EH (cell line): ENCODE results near the gene PDGFA.
A peak's percentile ranks its signal among the peaks of the same experiment; 100 is the strongest.

Experiments
- DNase-seq: peaks from one replicate; pipeline ENCODE4 v3.0.0-alpha.2; 2015; ENCODE audit warnings: low read depth

Gene PDGFA

DNA sequence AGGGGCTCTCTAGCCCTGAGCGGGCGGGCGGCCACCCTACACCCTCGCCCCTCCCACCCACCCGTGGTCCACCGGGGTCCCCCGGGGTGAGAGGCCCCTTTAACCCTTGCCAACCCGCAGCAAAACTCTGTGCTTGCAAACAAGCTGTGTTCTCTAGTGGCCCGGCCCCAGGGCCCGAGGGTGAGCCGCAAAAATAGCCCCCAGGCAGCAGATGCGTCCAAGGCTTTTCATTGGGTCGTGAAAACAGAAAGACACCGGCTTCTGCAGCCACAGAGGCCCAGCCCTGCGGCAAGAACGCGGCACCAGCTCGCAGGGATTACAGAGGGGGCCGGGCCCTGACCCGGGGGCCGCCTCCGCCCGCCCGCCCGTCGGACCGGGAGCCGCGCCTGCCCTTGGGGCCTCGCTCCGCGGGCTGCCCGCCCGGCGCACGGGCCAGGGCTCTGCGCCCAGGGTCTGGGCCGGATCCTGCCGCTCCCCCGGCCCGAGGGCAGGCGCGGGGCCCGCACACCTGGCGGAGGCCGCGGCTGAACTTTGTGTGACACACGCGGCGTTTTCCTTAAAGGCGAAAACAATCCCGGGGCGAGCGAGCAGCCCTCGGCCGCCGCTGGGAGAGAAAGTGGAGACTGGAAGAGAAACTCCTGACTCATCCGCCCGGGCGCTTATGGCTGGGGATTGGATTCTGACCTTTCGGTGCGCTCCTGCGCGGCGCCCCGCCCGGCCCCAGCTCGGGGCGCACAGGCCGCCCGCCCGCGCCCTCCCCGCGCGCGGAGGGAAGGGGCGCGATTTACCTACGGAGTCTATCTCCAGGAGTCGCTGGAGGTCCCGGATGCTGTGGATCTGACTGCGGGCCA lies 2.8 kb downstream of the PDGFA start:
- peak; percentile 81 for DNase-seq

DNA sequence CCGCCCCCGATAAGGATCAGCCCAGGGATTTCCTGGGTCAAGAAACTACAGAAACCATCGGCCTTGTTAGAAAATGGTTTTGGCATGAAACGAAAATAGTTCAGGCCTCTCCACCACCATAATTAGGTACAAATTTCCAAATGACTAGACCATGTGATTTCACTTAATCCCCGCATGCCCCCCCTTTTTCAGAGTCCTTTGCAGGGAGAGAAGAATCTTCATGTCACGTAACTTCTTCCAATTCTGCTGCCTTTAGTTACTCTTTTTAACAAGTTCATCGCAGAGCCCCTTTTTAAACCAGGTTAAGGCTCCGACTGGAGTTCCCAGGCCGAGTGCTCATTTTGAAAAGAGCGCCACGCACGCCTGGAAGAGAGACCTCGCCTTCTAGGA lies 3.4 kb downstream of the PDGFA start:
- peak; percentile 85 for DNase-seq

DNA sequence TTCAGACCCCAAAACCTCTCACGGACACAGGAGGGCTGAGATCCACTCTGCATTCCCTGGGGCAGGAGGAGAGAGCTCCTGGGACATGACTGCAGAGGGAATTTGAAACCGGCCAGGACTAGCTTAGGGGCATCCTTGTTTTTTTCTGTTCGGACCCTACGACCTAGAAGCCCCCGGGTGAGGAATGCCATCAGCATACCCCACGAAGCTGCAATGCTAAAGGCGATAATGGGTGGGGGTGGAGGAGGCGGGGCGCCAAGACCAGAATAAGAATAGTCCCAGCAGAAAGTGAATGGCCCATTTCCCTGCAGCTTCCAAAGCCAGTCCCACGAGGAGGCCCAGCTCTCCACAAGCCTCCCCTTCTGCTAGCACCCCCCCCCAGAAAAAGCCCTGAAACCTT lies 4.0 kb downstream of the PDGFA start:
- DNase-seq: no peak

DNA sequence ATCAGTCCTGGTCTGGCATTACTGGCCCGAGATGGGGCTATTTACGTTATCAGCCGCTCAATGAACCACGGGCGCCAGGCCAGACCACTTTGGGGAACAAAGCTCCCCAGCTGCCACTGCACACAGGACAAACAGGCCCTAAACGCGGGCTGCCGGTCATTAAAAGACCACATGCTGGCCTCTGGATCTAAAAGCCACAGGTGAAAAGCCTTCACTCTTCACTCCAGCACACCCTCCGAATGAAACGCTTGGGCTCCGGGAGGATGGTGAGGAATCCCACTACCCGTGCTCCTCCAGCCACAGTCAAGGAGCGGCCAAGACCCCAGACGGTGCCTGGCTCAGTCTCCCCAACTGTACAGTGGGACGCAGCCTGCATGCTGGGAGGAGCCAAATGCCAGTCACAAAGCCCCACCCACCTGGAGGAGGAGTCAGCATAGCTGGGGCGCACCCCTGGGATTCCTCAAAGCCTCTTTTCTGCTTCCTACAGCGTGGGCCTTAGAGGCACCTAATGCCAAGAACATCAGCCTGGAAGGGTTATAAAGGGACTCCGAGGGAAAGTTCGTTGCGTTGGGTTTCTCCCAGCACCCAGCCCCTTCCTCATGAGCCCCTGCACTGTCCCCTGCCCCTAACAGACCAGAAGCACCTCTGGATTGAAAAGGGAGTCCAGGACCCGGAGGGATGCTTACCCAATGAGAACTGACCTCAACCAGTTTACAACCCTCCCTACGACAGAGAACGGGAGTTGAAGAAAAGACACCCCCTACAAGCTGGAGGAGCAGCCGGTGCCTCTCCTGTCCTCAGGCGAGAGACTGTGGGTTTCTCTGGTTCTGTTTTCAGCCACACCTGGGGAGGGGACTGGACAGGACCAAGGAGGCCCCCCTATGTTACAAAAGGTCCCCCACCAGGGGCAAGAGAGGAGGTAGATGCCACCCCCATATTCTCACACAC lies 4.7 kb downstream of the PDGFA start:
- DNase-seq: peak; percentile 38

DNA sequence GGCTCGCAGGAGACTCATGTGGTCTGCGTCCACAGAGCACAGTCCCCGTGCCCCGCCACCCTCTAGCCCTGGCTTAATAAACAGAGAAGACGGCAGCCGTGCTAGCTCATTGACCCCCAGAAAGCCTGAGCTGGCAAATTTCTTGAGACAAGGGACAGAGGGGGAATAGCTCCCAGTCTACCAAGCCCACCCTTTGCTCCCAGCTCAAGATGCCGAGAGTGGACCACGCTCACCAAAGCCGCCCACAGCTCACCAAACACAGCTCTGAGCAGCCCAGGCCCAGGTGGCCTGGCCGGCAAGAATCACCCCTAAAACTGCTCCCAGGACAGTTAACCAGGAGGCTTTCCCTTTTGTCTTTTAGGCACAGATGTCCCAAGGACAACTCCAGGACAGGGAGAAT lies 5.4 kb downstream of the PDGFA start:
- no peak for DNase-seq

DNA sequence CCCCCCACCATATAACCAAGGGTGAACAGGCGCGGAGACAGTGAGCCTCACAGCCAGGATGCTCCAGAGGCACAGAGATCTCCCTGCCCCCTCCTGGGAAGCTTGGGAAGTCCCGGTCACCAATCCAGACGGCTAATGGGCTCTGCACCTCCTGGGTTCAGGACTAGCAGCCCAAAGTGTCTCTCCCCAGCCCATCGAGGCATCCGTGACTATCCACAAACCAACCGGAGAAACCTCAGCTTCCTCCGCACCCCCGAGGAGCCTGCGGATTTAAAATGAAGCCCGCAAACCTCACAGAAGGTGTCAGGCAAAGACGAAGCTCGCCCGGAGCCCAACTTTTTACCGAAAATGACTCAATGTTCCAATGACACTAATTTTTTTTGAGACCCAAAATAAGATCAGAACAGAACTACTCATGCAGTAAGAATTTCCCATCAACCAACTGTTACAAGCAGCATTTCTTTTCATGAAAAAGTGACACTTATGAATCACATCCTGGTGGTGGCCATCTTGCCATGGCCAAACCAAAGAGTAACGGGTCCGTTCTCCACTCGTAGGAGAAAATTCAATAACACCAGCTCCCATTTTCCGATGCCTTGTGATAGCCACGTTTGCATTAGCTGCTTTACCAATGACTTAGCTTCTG lies 6.0 kb downstream of the PDGFA start:
- DNase-seq: peak; percentile 93

DNA sequence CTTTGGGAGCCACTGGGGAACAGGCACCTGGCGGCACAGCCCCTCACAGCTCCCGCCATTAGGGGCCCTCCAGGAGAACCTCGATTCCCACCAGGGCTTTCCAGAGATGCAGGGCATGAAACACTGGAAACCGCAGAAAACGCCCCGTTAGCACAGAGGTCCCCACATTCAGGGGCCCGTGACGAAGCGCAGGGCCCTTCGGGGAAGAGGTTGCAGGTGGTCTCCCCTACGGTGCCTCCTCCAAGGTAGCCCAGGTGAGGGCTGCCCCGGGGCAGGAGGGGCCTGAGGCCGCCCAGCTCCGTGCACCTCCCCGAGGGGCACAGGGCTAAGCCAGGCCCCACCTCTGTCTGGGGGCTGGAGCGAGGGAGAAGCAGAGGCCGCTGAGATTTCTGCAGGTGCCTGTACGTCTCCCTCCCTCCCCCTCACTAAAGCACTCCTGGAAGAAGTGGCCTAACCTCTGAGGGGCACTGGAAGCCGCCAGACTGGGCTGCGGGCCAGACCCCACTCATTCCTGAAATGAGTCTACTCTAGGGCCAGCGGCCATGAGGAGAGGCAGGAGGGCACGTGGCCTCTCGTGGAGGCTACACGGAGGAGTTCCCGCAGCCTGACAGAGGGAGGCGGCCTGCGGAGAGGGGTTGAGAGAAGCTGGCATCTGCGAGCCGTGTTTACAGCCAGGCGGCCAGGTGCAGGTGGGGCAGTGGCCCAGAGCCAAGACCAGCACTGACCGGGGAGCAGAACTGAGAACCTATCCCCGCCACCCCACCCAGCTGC lies 6.9 kb downstream of the PDGFA start:
- no peak for DNase-seq

DNA sequence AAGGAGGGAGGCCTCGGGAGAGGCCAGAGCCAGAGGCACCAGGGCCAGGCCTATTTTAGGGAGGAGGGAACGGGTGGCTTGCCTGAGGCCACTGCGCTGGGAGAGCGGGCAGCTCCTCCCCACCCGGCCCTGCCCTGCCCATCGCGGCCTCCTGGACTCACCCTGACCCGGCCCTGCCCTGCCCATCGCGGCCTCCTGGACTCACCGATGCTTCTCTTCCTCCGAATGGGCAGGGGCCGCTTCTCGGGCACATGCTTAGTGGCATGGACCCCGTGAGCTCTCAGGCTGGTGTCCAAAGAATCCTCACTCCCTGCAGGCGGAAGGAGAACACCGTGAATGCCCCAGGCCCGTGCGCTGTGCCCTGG lies 7.5 kb downstream of the PDGFA start:
- no peak for DNase-seq

DNA sequence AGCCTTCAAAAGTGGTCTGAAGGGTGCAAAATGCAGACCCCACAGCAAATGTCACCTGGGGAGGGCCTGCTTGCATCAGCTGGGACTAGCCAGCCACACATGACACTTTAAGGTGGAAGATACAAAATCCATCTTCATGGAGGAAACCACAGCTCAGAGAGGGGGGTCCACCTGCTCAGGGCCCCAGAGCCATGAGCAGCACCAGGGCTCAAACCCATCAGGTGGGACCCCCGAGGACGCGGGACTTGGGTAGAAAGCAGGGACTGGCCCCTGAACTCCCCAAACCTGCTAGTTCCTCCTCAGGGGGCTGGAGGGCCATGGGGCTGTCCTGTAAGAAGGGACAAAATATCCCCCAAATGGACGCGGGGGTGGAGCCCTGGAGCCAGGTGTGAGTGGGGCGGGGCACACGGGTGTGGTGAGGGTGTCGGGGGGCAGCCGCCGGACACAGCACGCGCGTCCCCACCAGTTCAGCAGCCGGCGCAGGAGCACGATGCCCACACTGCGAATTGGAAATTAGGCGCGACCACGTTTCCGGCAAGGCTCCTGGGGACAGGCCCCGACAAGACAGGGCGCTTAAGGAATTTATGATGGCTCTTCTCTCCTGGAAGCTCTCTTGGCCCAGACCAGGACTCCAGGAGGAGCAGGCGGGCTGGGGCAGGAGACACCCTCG lies 8.0 kb downstream of the PDGFA start:
- DNase-seq: no peak

DNA sequence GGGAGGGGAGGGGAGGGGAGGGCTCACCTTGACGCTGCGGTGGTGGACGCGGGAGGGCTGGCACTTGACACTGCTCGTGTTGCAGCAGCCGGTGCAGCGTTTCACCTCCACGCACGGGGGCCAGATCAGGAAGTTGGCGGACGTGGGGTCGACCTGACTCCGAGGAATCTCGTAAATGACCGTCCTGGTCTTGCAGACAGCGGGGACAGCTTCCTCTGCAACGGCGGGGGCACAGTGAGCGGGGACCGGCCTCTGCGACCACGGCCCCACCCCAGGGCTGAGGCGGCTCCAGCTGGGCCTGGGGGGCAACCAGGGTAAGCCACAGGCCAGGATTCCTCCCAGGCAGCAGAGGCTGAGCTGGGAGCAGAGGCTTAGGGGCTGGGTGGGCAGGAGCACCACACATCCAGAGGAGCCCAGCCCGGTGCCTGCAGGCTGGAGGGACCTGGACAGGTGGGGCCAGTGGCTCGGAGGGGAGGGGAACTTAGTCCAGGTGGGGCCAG lies 8.8 kb downstream of the PDGFA start:
- no peak for DNase-seq

DNA sequence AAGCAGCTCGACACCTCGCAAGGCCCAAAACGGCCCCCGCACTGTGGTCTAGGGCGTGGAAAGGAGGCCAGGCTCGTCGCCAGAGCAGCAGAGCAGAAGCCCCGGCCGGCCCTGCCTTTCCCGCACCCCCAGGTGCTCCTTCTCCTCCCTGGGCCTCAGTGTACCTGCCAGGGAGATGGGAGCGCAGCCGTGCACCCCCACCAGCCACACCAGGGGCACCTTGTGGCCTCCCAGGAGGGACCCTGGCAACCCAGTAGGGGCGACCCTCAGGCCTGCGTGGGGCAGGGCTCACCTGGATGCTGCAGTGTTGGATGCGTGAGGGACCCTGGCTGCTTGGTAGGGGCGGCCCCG lies 9.5 kb downstream of the PDGFA start:
- no peak for DNase-seq

DNA sequence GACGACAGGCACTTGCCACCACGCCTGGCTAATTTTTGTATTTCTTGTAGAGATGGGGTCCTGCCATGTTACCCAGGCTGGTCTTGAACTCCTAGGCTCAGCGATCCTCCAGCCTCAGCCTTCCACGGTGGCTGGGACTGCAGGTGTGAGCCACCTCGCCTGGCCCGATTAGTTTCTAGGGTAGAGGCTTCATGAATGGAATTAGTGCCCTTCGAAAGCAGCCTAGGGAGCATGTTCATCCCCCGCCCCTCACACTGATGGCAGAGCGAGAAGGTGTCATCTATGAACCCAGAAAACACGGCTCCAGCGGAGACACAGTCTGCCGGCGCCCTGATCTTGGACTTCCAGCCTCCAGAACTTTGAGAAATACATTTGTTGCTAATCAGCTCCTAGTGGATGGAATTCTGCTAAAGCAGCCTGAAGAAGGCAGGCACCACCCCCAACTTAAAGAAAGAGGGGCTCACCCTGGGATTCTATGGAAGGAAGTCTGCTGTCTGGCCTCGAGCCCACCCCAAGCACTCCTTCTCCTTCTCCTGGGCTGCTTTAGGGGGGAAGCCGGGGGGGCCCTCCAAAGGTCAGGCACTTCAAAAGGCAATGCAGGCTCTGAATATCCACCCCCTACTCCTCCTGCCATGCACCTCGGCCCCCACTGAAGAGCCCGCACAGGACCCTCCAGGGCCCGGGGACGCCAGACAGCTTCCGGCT lies 10.1 kb downstream of the PDGFA start:
- DNase-seq: no peak

DNA sequence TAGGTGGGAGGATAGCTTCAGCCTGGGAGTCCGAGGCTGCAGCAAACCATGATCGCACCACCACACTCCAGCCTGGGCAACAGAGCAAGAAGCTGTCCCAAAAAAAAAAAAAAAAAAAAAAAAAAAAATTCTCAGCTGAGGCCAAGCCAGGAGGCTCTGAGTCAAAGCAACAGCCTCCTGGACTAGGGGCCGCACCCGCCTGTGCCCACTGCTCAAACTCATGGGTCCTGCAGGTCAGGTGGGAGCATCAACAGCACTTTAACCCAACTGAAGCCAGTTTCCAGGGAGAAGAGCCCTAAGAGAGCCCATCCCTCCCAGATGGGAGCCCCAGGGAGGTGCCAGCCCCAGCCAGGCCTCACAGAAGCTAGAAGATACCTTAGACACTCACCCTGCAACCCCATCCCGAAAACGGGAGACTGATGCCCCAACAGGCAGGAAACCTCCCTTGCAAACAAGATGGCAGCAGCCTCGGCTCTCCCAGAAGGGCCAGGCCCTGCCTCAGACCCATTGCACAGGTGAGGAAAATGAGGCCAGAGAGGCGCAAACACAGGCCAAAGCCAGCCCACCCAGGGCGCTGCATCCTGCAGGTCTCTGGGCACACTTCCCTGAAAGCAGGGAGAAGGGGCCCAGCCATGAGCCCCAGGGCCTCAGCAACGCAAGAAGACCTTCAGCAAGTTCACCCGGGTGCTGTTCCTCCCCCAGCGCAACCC lies 11.0 kb downstream of the PDGFA start:
- DNase-seq: no peak

DNA sequence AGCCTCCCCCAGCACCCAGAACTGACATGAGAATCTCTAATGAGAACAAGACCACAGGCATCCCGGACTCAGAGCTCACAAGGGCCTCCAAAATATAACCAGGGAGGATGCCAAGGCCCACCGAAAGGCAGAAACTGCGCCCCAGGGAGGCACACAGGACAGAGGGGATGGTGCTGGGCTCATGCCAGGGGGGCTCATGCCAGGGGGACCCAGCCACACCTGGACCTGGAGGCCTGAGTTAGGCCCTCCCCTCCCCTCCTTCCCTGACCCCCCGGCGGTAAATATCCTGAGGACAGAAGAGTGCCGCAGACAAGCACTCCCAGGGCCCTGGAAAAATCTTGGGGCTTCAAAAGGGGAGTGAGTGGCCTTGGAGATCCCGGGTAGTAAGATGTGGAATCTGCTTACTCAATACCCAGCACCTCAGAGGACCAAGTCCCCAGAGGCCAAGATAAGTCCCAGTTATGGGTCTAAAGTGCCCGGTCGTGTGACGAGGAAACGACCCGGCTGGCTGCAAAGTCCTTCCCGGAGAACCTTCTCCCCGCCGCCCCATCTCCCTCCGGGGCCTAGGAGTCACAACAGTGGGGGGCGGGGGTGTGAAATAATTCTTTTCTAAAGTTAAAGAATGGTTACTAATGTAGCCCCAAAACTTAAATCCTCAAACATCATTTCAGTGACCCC lies 11.9 kb downstream of the PDGFA start:
- DNase-seq: no peak

DNA sequence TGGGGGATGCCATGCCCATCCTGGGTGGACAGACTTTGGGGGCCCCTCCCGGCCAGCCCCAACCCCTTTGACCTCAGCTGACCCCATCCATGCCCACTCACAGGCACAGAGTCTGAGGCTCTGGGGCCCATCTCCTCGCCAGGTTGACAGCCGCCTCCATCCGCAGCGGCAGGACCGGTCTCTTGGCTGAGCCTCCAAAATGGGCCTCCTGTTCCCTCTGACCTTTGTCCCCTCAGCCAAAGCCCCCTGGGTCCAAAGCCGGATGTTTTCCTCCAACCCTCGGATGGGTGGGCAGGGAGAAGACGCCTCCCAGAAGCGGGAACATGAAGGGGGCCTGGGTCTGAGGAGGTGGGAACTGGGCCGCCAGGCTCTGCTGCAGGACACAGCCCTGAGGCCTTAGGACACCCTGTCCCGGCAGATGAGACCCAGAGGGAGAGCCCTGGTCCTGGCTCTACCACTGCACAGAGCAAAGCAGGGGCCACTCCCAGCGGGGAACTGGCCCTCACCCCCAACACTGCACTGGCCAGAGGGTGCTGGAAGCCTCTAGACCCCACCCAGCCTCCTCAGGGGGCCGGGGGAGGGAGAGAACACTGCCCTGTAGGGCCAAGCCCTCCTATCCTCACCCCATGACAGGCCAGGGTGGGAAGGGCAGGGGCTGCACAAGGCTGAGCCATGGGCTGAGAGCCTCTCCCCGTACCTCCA lies 12.6 kb downstream of the PDGFA start:
- DNase-seq: no peak

DNA sequence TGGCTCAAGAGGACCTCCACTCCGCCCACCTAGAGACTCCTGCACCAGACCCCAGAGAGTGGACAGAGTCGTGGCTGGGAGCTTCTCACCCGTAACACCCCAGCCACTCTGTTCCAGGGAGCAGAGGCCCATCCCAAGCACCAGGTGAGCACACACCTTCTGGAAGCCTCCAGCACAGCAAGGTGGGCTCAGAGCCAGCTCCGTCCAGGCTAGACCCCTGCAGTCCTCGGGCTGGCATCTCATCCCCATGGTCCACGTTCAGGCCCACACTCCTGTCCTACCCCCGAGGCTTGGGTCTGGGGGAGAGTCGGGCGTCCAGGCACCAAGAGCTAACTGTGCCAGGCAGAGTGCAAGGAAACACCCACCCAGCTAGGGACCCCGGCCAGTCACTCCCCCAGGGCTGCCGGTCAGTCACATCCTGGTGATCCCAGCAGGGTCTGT lies 13.2 kb downstream of the PDGFA start:
- DNase-seq: no peak

DNA sequence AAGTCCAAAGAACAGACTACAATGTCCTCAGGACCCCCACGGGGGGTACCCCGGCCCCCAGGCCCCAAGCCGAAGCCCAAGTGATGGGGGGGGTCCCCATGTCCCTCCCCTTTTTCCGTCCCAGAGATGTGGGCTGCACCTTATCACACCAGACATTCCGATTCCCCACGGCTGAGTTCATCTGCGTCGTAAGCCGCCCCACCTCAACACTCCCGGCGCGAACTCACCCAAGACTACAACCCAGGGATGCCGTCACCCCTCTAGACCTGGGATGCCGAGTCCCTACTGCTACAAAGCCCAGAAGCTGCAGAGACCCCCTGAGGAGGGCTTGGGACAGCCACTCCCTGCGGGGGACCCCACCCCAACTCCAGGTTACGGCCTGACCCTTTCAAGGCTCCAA lies 14.5 kb downstream of the PDGFA start:
- no peak for DNase-seq

DNA sequence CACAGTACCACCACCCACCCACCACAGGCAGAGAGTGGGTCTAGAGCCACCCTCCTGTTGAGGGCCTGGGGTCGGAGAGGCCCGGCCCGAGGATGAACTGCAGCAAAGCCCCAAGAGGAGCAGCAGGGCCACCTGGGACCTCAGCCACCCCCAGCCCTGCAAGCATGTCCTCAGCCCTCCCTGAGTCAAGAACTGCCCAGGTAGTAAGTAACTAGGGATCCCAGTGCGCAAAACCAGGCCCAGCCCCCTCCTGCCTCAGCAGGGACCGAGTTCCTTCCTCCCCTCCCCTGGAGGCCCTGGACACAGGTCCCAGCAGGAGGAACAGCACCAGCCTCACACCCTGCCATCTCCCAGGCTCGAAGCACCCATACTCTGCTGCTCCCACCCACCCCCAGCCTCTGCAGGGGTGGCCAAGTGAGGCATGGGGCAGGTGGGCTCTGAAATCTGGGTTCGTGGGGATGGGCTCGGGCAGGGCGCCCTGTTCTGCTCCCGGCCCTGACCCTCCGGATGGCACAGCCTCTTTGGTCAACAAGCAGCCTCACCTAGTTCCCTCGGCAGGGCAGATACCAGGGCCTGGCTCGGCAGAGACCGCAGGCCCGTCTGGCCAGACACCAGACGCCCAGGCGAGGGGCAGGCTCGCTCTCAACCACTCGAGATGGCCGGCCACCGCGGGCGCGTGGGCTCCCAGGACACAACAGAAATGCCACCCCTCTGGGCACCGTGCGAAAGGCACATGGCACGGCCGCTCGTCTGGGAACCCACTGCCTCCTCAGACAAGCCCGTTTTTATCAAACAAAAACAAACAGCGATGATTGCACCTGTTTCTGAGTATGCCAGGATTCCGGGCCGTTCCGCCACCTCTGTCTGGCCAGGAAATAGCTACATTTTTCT lies 15.2 kb downstream of the PDGFA start:
- no peak for DNase-seq
